ENCODE data around the gene MRRF. TPM values are rescaled to one million over a fixed set of nuclear protein-coding genes. Genes with fewer than 3 reads are reported as not detected.

MRRF gene
- total RNA-seq, 2 donors from 2014 or later, result 20.7 to 21.4 TPM

- H3K27me3 ChIP-seq, result no peaks in the 10 kb centered on the region
- H3K27ac ChIP-seq, result no peak overlapping the region
- no peak for DNase-seq (ENCODE audit: low spot score)
- TF ChIP-seq CTCF (IDR thresholded peaks at IDR 0.05), result no peak
- H3K4me3 ChIP-seq, result no peak overlapping the region
- H3K36me3 ChIP-seq, result peaks cover 67% of the 10 kb centered on the region
- H3K9me3 ChIP-seq, result no peaks in the 10 kb centered on the region
- no peaks in the 10 kb centered on the region for H3K4me1 ChIP-seq
Measured at GRCh38 chr9:122294531-122294930, 29.8 kb downstream of the MRRF start.

- TF ChIP-seq CTCF (IDR thresholded peaks at IDR 0.05), result no peak
- Histone ChIP-seq H3K36me3 (peaks cover 55% of the 10 kb centered on the region), H3K9me3 (no peaks in the 10 kb centered on the region), H3K4me3 (no peak overlapping the region), H3K4me1 (no peaks in the 10 kb centered on the region), H3K27ac (no peak overlapping the region), H3K27me3 (no peaks in the 10 kb centered on the region)
- no peak for DNase-seq (ENCODE audit: low spot score)
Measured at GRCh38 chr9:122297512-122297911, 32.8 kb downstream of the MRRF start.

- Histone ChIP-seq H3K27ac (no peak overlapping the region), H3K36me3 (peaks cover 48% of the 10 kb centered on the region), H3K27me3 (no peaks in the 10 kb centered on the region), H3K9me3 (no peaks in the 10 kb centered on the region), H3K4me3 (no peak overlapping the region), H3K4me1 (no peaks in the 10 kb centered on the region)
- no peak for TF ChIP-seq CTCF (IDR thresholded peaks at IDR 0.05)
- no peak for DNase-seq (ENCODE audit: low spot score)
Measured at GRCh38 chr9:122302237-122303093, 37.8 kb downstream of the MRRF start.

GRCh38 chr9:122307061-122307460 is 42.4 kb downstream of the MRRF start:
- H3K9me3 ChIP-seq, result no peaks in the 10 kb centered on the region
- TF ChIP-seq CTCF (IDR thresholded peaks at IDR 0.05), result no peak
- H3K36me3 ChIP-seq, result peaks cover 57% of the 10 kb centered on the region
- H3K27ac ChIP-seq, result no peak overlapping the region
- H3K4me3 ChIP-seq, result no peak overlapping the region
- no peaks in the 10 kb centered on the region for H3K4me1 ChIP-seq
- no peaks in the 10 kb centered on the region for H3K27me3 ChIP-seq
- DNase-seq (ENCODE audit: low spot score), result no peak

- no peaks in the 10 kb centered on the region for H3K4me1 ChIP-seq
- no peak overlapping the region for H3K4me3 ChIP-seq
- TF ChIP-seq CTCF (IDR thresholded peaks at IDR 0.05), result no peak
- no peaks in the 10 kb centered on the region for H3K27me3 ChIP-seq
- H3K36me3 ChIP-seq, result peaks cover 57% of the 10 kb centered on the region
- H3K9me3 ChIP-seq, result no peaks in the 10 kb centered on the region
- H3K27ac ChIP-seq, result no peak overlapping the region
- DNase-seq (ENCODE audit: low spot score), result no peak
Measured at GRCh38 chr9:122307925-122308324, 43.2 kb downstream of the MRRF start.

GRCh38 chr9:122309861-122310260 is 45.2 kb downstream of the MRRF start:
- H3K27ac ChIP-seq, result no peak overlapping the region
- peaks cover 70% of the 10 kb centered on the region for H3K36me3 ChIP-seq
- no peaks in the 10 kb centered on the region for H3K27me3 ChIP-seq
- H3K9me3 ChIP-seq, result no peaks in the 10 kb centered on the region
- no peak for TF ChIP-seq CTCF (IDR thresholded peaks at IDR 0.05)
- no peak for DNase-seq (ENCODE audit: low spot score)
- H3K4me3 ChIP-seq, result no peak overlapping the region
- H3K4me1 ChIP-seq, result no peaks in the 10 kb centered on the region
